Aorta (tissue), 5 donors: Measurements from ENCODE around the gene PLXNA4. TPM values are rescaled to one million over a fixed set of nuclear protein-coding genes. Genes with fewer than 3 reads are reported as not detected.

Source experiments
- ATAC-seq: fragments of 200-7000 bp; cut with Tn5 transposase; one replicate; pipeline ENCODE4 v1.9.1; 2022; ENCODE audit warnings: moderate library complexity; ENCODE audit not compliant: low FRiP score
- DNase-seq, 2 donors: peaks; one replicate each; pipeline ENCODE4 v3.0.0-alpha.2; 2020
- H3K27ac ChIP-seq, 2 donors: one replicate each; pipeline ENCODE4 v1.5.1; 2013; ENCODE audit warnings: low read length in 2 of 2, mild to moderate bottlenecking in 2 of 2, moderate library complexity in 2 of 2, control low read depth in 1 of 2, inconsistent platforms in 1 of 2, low read depth in 1 of 2
- H3K27me3 ChIP-seq, 2 donors: one replicate each; pipeline ENCODE4 v1.6.1; 2013; ENCODE audit warnings: control low read depth in 1 of 2, low read length in 1 of 2, mild to moderate bottlenecking in 1 of 2, moderate library complexity in 1 of 2; ENCODE audit not compliant: insufficient read depth in 2 of 2, control insufficient read depth in 1 of 2
- H3K36me3 ChIP-seq, 2 donors: one replicate each; pipeline ENCODE4 v1.6.1; 2013; ENCODE audit warnings: control low read depth in 1 of 2, low read length in 1 of 2, mild to moderate bottlenecking in 1 of 2; ENCODE audit not compliant: insufficient read depth in 2 of 2, control insufficient read depth in 1 of 2
- H3K4me1 ChIP-seq, 2 donors: one replicate each; pipeline ENCODE4 v1.6.1; 2013; ENCODE audit warnings: low read length in 2 of 2, control low read depth in 1 of 2, mild to moderate bottlenecking in 1 of 2, moderate library complexity in 1 of 2; ENCODE audit not compliant: insufficient read depth in 2 of 2, control insufficient read depth in 1 of 2
- H3K4me3 ChIP-seq, 2 donors: one replicate each; pipeline ENCODE4 v1.5.1; 2013; ENCODE audit warnings: low read length in 2 of 2, control low read depth in 1 of 2, mild to moderate bottlenecking in 1 of 2
- H3K9me3 ChIP-seq: one replicate; pipeline ENCODE4 v1.6.1; 2013; ENCODE audit warnings: mild to moderate bottlenecking, low read length; ENCODE audit not compliant: control insufficient read depth
- WGBS, 2 donors: extraction: QIAGEN DNeasy Blood & Tissue Kit; methylation state at CpG; one replicate each; pipeline ENCODE4 v1.1.7; 2013; 5-methylcytosine and 5-hydroxymethylcytosine counted together
- intact Hi-C, 2 donors: fragments of 100-400 bp; cut with DNase I; formaldehyde crosslinking; loops; one replicate each; pipeline versions ENCODE4 v1.14.2 to v1.15.0; 2022
- polyA plus RNA-seq, 2 donors: library from polyadenylated mRNA; stranded (reverse); fragments of 200-250 nt; gene quantifications; one replicate each; pipeline ENCODE4 v1.2.3, GENCODE V29; 2013
- total RNA-seq, 2 donors: library from RNA; stranded (reverse); fragmentation: NEBNext Ultra II Directional; extraction: Animal tissue kit (Norgen Biotek cat#: 25700); gene quantifications; one replicate each; pipeline ENCODE4 v1.2.1, GENCODE V29; 2021
- donor health status: healthy with polysubstance abuse.
- donor health status: Bipolar disorder and iron deficiency.
- donor health status: DM: no; HTN: no; CAD: no.
- donor health status: DM: no; HTN: no; CAD: no.
- donor health status: DM: yes; HTN: yes; CAD: no.

Gene PLXNA4
- total and polyA plus RNA-seq, 4 donors: 0.59 to 30.1 (median 12.0) TPM

DNA sequence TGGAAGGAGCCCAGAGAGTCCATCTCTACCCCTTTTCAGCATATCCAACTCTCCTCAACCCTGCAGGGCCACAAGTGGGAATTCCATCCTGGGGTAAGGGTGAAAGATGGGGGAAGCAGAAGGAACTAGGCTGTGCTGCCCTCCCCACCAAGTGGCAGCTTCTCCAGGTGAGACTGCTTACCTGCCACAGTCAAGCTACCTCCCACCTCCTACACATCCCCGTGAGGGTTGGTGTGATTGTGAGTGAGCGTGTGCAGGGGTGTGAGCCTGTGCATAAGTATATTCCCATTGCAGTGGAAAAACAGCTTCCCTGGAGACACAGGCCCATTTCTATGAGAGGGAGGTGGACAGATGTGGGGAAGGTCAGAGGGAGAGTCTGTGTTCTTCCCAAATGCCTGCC is 376.6 kb downstream of the PLXNA4 start:
- DNase-seq (peak in 1 of 2 donors; percentile 18), ATAC-seq (no peak)
- 87 to 95% methylated on average over 2 of the region's 2 CpGs for WGBS, 2 donors
- Histone ChIP-seq H3K9me3 (no peaks in the 10 kb centered on the region), H3K27ac (no peak overlapping the region), H3K4me3 (no peak overlapping the region), H3K36me3 (peaks cover 0 to 2% of the 10 kb centered on the region in 2 donors), H3K4me1 (no peaks in the 10 kb centered on the region), H3K27me3 (no peaks in the 10 kb centered on the region)
- intact Hi-C loops: no loop called here

DNA sequence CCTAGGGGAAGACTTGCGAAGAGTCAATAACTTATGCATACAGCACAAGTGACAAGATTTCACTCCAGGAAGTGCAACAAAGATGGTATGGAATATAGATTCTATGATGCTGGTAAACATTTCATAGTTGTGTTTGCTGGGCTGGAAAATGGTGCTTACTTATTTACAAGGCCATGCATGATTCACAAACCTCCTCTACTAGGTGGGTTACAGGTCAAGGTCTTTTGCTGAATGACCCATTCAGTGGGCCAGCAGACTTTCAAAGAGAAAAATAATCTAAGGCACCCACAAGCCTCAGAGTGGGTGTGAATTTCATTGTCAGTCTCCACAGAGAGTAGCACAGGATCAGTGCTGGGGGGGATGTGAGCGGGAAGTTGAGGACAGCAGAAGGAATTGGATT is 378.5 kb downstream of the PLXNA4 start:
- H3K36me3 ChIP-seq: peaks cover 0 to 2% of the 10 kb centered on the region in 2 donors
- intact Hi-C loops: no loop called here
- no peak for DNase-seq
- H3K4me1 ChIP-seq: no peaks in the 10 kb centered on the region
- 98 to 100% methylated on average over 2 of the region's 2 CpGs for WGBS, 2 donors
- no peak overlapping the region for H3K27ac ChIP-seq
- ATAC-seq: no peak
- no peaks in the 10 kb centered on the region for H3K27me3 ChIP-seq
- no peaks in the 10 kb centered on the region for H3K9me3 ChIP-seq
- H3K4me3 ChIP-seq: no peak overlapping the region

DNA sequence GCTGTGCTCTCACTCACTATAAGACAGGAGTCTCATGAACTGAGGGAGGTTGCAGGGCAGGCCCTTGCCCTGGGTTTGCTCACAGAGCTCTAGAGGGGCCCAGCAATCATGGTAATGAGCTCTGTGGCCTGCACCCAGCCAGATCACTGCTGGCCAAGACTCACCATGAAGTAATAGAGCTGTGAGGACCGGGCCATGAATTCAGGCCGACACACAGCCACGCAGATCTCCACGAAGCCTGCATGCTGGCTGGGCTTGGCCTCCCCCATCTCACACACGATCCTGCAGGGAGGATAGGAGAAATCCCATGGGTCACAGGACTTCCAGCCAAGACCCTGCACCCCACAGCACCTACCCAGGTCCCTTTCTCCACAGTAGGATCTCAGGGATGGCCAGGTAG is 382.4 kb downstream of the PLXNA4 start:
- ATAC-seq: no peak
- no peak overlapping the region for H3K4me3 ChIP-seq
- WGBS, 2 donors: 79 to 88% methylated on average over 5 of the region's 5 CpGs
- no peaks in the 10 kb centered on the region for H3K27me3 ChIP-seq
- no peak overlapping the region for H3K27ac ChIP-seq
- no peaks in the 10 kb centered on the region for H3K9me3 ChIP-seq
- peak in 1 of 2 donors; percentile 25 for DNase-seq
- intact Hi-C loops: no loop called here
- no peaks in the 10 kb centered on the region for H3K4me1 ChIP-seq
- peaks cover 0 to 2% of the 10 kb centered on the region in 2 donors for H3K36me3 ChIP-seq

GRCh38 chr7:132192809-132193208 is 383.5 kb downstream of the PLXNA4 start:
- no peak for ATAC-seq
- Histone ChIP-seq H3K4me1 (no peaks in the 10 kb centered on the region), H3K9me3 (no peaks in the 10 kb centered on the region), H3K36me3 (no peaks in the 10 kb centered on the region), H3K27ac (no peak overlapping the region), H3K27me3 (no peaks in the 10 kb centered on the region), H3K4me3 (no peak overlapping the region)
- no peak for DNase-seq
- intact Hi-C loops: no loop called here

DNA sequence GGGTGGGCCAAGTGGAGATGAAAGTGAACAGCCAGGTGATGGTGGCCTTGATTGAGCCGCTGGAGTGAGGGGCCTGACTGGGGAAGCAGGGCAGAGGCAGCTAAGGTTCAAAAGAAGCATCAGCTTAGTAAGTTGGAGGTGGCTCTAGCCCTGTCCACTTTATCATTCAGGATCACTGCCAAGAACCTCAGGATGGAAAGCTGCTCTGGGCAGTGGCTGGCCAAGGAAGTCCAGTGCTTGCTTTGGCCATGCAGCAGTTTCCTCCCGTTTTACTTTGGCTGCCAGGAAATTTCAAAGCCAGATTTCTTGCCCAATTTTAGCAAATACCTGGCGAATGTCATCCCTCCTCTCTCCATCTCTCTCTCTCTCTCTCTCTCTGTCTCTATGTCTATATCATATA is 384.9 kb downstream of the PLXNA4 start:
- intact Hi-C loops: loop anchor here in 1 of 2 donors (2.0 kb wide), 1 partner anchor 239 kb away; no protein-coding TSS in a partner anchor
- Histone ChIP-seq H3K27me3 (no peaks in the 10 kb centered on the region), H3K9me3 (peaks cover 4% of the 10 kb centered on the region), H3K4me3 (no peak overlapping the region), H3K27ac (no peak overlapping the region), H3K36me3 (peaks cover 0 to 3% of the 10 kb centered on the region in 2 donors), H3K4me1 (no peaks in the 10 kb centered on the region)
- peak; percentile 45 for ATAC-seq
- DNase-seq: peak; percentile 50 to 63
- 27 to 34% methylated on average over 3 of the region's 3 CpGs for WGBS, 2 donors

GRCh38 chr7:132190683-132191082 is 385.6 kb downstream of the PLXNA4 start:
- peak in 1 of 2 donors; percentile 20 for DNase-seq
- H3K4me3 ChIP-seq: no peak overlapping the region
- intact Hi-C loops: loop anchor here in 1 of 2 donors (2.0 kb wide), 1 partner anchor 238 kb away; no protein-coding TSS in a partner anchor
- no peaks in the 10 kb centered on the region for H3K27me3 ChIP-seq
- no peak overlapping the region for H3K27ac ChIP-seq
- H3K36me3 ChIP-seq: peaks cover 0 to 3% of the 10 kb centered on the region in 2 donors
- peaks cover 4% of the 10 kb centered on the region for H3K9me3 ChIP-seq
- no peak for ATAC-seq
- H3K4me1 ChIP-seq: no peaks in the 10 kb centered on the region
- 94 to 97% methylated on average over 7 of the region's 7 CpGs for WGBS, 2 donors

DNA sequence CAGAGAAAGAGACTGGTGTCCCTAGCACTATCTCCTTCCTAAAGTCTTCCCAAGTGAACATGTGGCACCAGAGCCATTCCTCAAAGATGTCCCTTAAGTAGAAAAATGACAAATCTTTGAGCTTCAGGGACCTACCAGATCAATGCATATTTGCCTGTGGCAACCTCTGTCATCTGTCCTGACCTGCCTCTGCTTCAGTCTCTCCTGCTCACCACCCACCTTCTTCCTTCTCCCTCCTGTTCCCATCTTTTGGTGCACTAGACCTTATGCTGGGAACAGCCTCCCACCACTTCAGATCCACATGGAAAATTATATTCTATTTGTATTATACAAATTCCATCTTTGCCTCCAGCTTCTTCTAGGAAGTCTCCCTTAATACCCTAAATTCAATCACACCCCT is 386.4 kb downstream of the PLXNA4 start:
- no peak overlapping the region for H3K27ac ChIP-seq
- intact Hi-C loops: loop anchor here in 1 of 2 donors (2.0 kb wide), 1 partner anchor 237 kb away; no protein-coding TSS in a partner anchor
- H3K9me3 ChIP-seq: peaks cover 4% of the 10 kb centered on the region
- ATAC-seq (no peak), DNase-seq (no peak)
- H3K4me3 ChIP-seq: no peak overlapping the region
- no peaks in the 10 kb centered on the region for H3K4me1 ChIP-seq
- no peaks in the 10 kb centered on the region for H3K27me3 ChIP-seq
- peaks cover 0 to 3% of the 10 kb centered on the region in 2 donors for H3K36me3 ChIP-seq

- ATAC-seq (no peak), DNase-seq (peak in 1 of 2 donors; percentile 34)
- Histone ChIP-seq H3K4me3 (no peak overlapping the region), H3K27ac (no peak overlapping the region), H3K36me3 (peaks cover 0 to 3% of the 10 kb centered on the region in 2 donors), H3K27me3 (no peaks in the 10 kb centered on the region), H3K9me3 (peaks cover 4% of the 10 kb centered on the region), H3K4me1 (no peaks in the 10 kb centered on the region)
- intact Hi-C loops: loop anchor here in 1 of 2 donors (1.0 kb wide), 1 partner anchor 244 kb away; no protein-coding TSS in a partner anchor
- 82 to 88% methylated on average over 4 of the region's 4 CpGs for WGBS, 2 donors
These were observed 388.1 kb downstream of the PLXNA4 start for GRCh38 chr7:132187869-132188789.

- no peaks in the 10 kb centered on the region for H3K27me3 ChIP-seq
- DNase-seq (peak in 1 of 2 donors; percentile 51), ATAC-seq (no peak)
- no peak overlapping the region for H3K4me3 ChIP-seq
- WGBS, 2 donors: 97 to 100% methylated on average over 6 of the region's 6 CpGs
- intact Hi-C loops: no loop called here
- peaks cover 4% of the 10 kb centered on the region for H3K9me3 ChIP-seq
- H3K27ac ChIP-seq: no peak overlapping the region
- no peaks in the 10 kb centered on the region for H3K4me1 ChIP-seq
- H3K36me3 ChIP-seq: peaks cover 0 to 3% of the 10 kb centered on the region in 2 donors
These were observed 388.9 kb downstream of the PLXNA4 start for GRCh38 chr7:132187391-132187790.
